Measurements from ENCODE around the gene PROX1.

The PROX1 gene

GRCh38 chr1:213969958-213970555 lies 17.7 kb upstream of the PROX1 start:
- TF ChIP-seq CTCF (IDR thresholded peaks at IDR 0.05): no peak

- TF ChIP-seq CTCF (IDR thresholded peaks at IDR 0.05): no peak
These were observed 15.6 kb upstream of the PROX1 start for GRCh38 chr1:213972141-213972540.

GRCh38 chr1:213973129-213973528 lies 14.6 kb upstream of the PROX1 start:
- no peak for TF ChIP-seq CTCF (IDR thresholded peaks at IDR 0.05)

- no peak for TF ChIP-seq CTCF (IDR thresholded peaks at IDR 0.05)
These were observed 10.9 kb upstream of the PROX1 start for GRCh38 chr1:213976665-213977485.

- TF ChIP-seq CTCF (IDR thresholded peaks at IDR 0.05): no peak
These were observed 10.3 kb upstream of the PROX1 start for GRCh38 chr1:213977486-213977842.

- no peak for TF ChIP-seq CTCF (IDR thresholded peaks at IDR 0.05)
These were observed 9.9 kb upstream of the PROX1 start for GRCh38 chr1:213977909-213978308.

DNA sequence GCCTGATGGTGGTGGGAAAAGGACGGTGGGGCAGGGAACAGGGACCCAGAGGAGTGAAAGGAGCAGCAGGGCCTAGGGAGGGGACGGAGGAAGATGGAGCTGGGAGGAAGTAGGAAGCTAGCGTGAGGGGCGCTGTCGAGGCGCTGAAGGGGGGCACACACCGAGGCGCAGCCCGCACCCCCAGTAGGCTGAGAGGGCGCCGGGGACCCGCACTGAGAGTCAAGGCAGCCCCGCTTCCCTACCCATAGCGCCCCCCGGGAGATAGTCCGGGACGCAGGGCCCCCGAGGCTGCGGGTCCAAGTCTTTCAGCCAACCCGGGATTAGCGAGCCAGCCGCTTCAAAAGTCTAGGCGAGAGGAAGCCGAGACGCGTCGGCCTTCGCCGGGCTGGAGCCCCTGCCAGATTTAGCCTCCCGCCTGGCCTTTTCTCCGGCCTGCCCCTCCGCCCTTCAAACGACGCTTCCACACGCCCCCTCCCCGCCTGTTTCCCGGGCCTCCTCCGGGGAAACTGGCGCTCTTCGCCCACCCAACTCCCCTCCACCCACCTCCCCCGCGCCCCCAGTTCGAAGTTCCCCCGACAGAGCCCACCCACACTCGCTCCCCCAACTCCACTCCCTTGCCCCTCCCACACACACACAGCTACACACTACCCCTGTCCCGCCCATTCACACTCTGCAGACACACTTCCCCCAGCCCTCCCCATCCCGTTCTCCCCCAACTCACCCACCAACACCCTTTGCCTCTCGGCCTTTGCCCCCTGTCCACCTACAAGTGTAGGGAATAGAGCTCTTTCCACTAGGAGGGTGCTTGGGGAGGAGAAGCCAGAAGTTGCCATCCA lies 7.8 kb upstream of the PROX1 start:
- no peak for TF ChIP-seq CTCF (IDR thresholded peaks at IDR 0.05)

Data from LNCAP (cell line).